Breast epithelium (tissue), 4 donors: Measurements from ENCODE around the gene TMEM214. TPM values are rescaled to one million over a fixed set of nuclear protein-coding genes. Genes with fewer than 3 reads are reported as not detected.

Experiments used
- DNase-seq, 2 donors: peaks; one replicate each; pipeline ENCODE4 v3.0.0-alpha.2; 2019; ENCODE audit warnings: low spot score in 2 of 2
- H3K27ac ChIP-seq, 2 donors: fragments of 200-600 bp; sonication (generic) in 1 of 2; one replicate each; pipeline ENCODE4 v1.5.1; 2016 to 2019; ENCODE audit warnings: mild to moderate bottlenecking in 1 of 2
- H3K27me3 ChIP-seq, 2 donors: fragments of 200-600 bp; sonication (generic) in 1 of 2; one replicate each; pipeline versions ENCODE4 v1.5.1 to v1.6.0; 2017 to 2019; ENCODE audit warnings: control low read depth in 1 of 2, mild to moderate bottlenecking in 1 of 2
- H3K36me3 ChIP-seq: fragments of 200-600 bp; one replicate; pipeline ENCODE4 v1.5.1; 2019
- H3K4me1 ChIP-seq, 2 donors: fragments of 200-600 bp; sonication (generic); one replicate each; pipeline ENCODE4 v1.5.1; 2016 to 2019; ENCODE audit warnings: control low read depth in 1 of 2
- H3K4me3 ChIP-seq, 3 donors: fragments of 200-600 bp; sonication (generic); 1 replicate in 2 of 3; 2 replicates in 1 of 3; pipeline ENCODE4 v1.5.1; 2016 to 2019; ENCODE audit warnings: mild to moderate bottlenecking in 3 of 3, moderate library complexity in 2 of 3
- H3K9me3 ChIP-seq, 2 donors: fragments of 200-600 bp; sonication (generic) in 1 of 2; one replicate each; pipeline ENCODE4 v1.5.1; 2016 to 2019; ENCODE audit warnings: control low read depth in 1 of 2
- POLR2A ChIP-seq: fragments of 450-650 bp; IDR thresholded peaks from one replicate; pipeline ENCODE4 v1.6.1; 2016; ENCODE audit warnings: antibody characterized with exemption, mild to moderate bottlenecking, moderate library complexity
- POLR2AphosphoS5 ChIP-seq, 3 donors: sonication (generic); formaldehyde crosslinking; IDR thresholded peaks; one replicate each; pipeline ENCODE4 v1.6.1; 2017; ENCODE audit warnings: antibody characterized with exemption in 3 of 3
- intact Hi-C: fragments of 100-400 bp; cut with DNase I; formaldehyde crosslinking; loops from one replicate; pipeline ENCODE4 v1.15.1; 2023; ENCODE audit warnings: low total_unique reads
- total RNA-seq, 3 donors: library from RNA; depleted of rRNA; stranded (reverse); fragments of >200 nt; gene quantifications; one replicate each; pipeline ENCODE4 v1.1.0, GENCODE V29; 2016
- TF ChIP-seq, protein P1 (sequence below), 3 donors: fragments of 450-650 bp; IDR thresholded peaks; one replicate each; pipeline ENCODE4 v1.5.1; 2016 to 2017; ENCODE audit warnings: antibody characterized with exemption in 3 of 3, mild to moderate bottlenecking in 3 of 3, moderate library complexity in 3 of 3

The TMEM214 gene
- total RNA-seq, 3 donors from 2014 or later: 41.1 to 56.0 (median 47.3) TPM

DNA sequence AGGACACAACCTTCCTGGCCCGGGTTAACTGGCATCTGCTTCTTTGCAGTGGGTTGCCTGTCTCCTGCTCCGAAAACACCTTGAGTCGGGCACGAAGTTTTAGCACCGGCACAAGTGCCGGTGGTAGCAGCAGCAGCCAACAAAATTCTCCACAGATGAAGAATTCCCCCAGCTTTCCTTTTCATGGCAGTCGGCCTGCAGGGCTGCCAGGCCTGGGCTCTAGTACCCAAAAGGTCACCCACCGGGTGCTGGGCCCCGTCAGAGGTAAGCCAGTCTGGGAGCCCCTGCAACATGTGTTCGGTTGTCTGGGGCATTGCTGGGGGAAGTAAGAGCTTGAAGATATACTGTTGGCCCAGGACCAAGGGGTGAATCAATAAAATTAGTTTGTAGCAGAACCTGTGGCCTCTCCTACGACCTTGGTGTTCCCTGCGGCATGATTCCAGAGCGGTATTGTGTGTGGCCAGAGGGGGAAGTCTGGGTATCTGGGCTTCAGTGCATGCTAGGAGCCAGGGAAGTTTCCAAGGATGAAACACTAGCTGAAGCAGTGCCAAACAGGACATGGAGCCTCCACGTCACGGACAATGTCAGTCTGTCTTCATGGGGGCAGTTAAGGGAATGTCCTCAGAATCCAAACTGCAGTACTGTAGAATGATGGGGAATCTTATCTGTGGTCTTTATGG lies 26.5 kb downstream of the TMEM214 start:
- intact Hi-C loops: no loop called here
- Histone ChIP-seq H3K9me3 (no peaks in the 10 kb centered on the region), H3K27ac (no peak overlapping the region), H3K4me1 (no peaks in the 10 kb centered on the region), H3K36me3 (no peaks in the 10 kb centered on the region), H3K4me3 (no peak overlapping the region), H3K27me3 (no peaks in the 10 kb centered on the region)
- no peak for DNase-seq
- TF ChIP-seq POLR2AphosphoS5 (IDR thresholded peaks at IDR 0.05): no peak
- TF ChIP-seq, protein P1, sequence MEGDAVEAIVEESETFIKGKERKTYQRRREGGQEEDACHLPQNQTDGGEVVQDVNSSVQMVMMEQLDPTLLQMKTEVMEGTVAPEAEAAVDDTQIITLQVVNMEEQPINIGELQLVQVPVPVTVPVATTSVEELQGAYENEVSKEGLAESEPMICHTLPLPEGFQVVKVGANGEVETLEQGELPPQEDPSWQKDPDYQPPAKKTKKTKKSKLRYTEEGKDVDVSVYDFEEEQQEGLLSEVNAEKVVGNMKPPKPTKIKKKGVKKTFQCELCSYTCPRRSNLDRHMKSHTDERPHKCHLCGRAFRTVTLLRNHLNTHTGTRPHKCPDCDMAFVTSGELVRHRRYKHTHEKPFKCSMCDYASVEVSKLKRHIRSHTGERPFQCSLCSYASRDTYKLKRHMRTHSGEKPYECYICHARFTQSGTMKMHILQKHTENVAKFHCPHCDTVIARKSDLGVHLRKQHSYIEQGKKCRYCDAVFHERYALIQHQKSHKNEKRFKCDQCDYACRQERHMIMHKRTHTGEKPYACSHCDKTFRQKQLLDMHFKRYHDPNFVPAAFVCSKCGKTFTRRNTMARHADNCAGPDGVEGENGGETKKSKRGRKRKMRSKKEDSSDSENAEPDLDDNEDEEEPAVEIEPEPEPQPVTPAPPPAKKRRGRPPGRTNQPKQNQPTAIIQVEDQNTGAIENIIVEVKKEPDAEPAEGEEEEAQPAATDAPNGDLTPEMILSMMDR (IDR thresholded peaks at IDR 0.05): no peak
- TF ChIP-seq POLR2A: no peak

DNA sequence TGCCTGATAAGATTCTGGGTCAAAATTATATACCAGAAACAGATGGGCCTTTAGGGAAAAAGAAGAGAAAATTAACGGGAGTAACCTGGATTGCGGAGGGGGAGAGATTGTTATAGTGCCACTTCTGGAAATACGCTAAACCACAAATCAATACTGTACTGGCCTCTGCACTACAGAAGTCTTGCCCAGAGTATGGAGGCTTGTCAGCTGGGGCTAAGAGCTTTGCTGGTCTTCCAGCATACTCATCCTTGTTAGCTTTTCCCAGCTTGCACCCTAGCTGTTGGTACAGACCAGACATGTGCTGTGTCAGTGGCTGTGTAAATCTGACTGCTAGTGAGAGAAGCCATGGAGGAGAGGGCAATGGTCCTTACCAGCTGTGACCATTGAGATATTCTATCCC lies 27.6 kb downstream of the TMEM214 start:
- DNase-seq: no peak
- Histone ChIP-seq H3K27me3 (no peaks in the 10 kb centered on the region), H3K4me1 (no peaks in the 10 kb centered on the region), H3K9me3 (no peaks in the 10 kb centered on the region), H3K4me3 (no peak overlapping the region), H3K36me3 (no peaks in the 10 kb centered on the region), H3K27ac (no peak overlapping the region)
- TF ChIP-seq POLR2AphosphoS5 (IDR thresholded peaks at IDR 0.05): no peak
- TF ChIP-seq POLR2A: no peak
- TF ChIP-seq, protein P1 (IDR thresholded peaks at IDR 0.05): no peak
- intact Hi-C loops: no loop called here

DNA sequence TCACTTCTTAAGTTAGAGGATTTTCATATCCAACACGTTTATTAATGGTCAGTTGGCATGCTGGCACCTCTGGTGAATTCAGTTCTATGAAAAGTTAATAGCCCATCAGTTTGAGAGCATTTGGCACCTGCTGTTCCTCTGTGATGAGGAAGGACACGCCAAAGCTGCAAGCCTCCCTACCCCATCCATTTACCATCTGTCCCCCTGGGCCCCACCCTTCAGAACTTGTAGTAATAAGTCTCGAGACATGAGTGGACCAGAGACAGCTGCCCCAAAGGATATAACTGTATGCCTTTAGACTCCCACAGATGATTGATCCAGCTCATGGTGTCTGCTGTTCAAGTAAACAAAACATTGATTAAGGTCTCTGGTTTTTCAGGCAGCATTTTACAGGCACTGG lies 32.4 kb downstream of the TMEM214 start:
- H3K4me1 ChIP-seq: peaks cover 4 to 7% of the 10 kb centered on the region in 2 donors
- no peaks in the 10 kb centered on the region for H3K36me3 ChIP-seq
- H3K27me3 ChIP-seq: no peaks in the 10 kb centered on the region
- intact Hi-C loops: no loop called here
- no peak for DNase-seq
- H3K9me3 ChIP-seq: no peaks in the 10 kb centered on the region
- no peak overlapping the region for H3K27ac ChIP-seq
- TF ChIP-seq, protein P1 (IDR thresholded peaks at IDR 0.05): no peak
- TF ChIP-seq POLR2AphosphoS5 (IDR thresholded peaks at IDR 0.05) (no peak), POLR2A (no peak)
- H3K4me3 ChIP-seq: no peak overlapping the region

DNA sequence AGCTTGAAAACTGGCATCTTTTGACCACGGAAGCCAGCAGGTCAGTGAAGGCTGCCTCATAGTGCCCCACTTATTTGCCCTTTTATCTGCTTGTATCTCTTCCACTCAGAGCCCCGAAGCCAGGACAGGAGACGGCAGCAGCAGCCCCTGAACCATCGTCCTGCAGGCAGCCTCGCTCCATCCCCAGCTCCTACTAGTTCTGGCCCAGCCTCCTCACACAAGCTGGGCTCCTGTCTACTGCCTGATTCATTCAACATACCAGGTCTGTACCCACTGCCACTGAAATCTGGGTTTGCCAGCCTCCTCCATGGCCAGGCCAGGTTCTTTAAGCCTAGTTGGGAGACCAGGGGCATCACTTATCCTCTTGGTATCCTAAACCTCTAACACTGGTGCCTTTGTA lies 34.6 kb downstream of the TMEM214 start:
- H3K4me3 ChIP-seq: no peak overlapping the region
- H3K27ac ChIP-seq: no peak overlapping the region
- peaks cover 9 to 11% of the 10 kb centered on the region in 2 donors for H3K4me1 ChIP-seq
- intact Hi-C loops: no loop called here
- no peaks in the 10 kb centered on the region for H3K9me3 ChIP-seq
- H3K36me3 ChIP-seq: no peaks in the 10 kb centered on the region
- DNase-seq: no peak
- H3K27me3 ChIP-seq: no peaks in the 10 kb centered on the region
- no peak for TF ChIP-seq POLR2A
- no peak for TF ChIP-seq POLR2AphosphoS5 (IDR thresholded peaks at IDR 0.05)
- TF ChIP-seq, protein P1 (IDR thresholded peaks at IDR 0.05): no peak

DNA sequence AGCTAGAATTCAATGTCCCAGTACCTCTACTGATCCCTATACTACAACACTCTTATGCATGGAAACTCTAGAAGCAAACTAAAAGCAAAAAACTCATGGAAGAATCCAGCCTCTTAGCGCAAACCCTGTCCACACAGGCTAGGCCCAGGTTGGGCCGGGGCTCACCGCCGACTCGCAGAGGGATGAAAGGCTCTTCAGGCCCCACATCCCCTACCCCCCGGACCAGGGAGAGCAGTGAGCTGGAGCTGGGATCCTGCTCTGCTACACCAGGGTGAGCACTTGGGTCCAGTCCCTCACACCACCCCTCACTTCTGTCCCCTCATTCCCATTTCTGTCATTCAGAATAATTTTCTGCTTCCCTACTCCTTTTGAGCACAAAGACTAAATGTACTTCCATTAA lies 36.7 kb downstream of the TMEM214 start:
- intact Hi-C loops: no loop called here
- TF ChIP-seq POLR2A (no peak), POLR2AphosphoS5 (IDR thresholded peaks at IDR 0.05) (no peak)
- TF ChIP-seq, protein P1 (IDR thresholded peaks at IDR 0.05): no peak
- peaks cover 9 to 11% of the 10 kb centered on the region in 2 donors for H3K4me1 ChIP-seq

More for the DNA sequence above, 36.7 kb downstream of the TMEM214 start:
- Histone ChIP-seq H3K36me3 (no peaks in the 10 kb centered on the region), H3K27ac (peak overlapping the region in 1 of 2 donors; percentile 44), H3K4me3 (no peak overlapping the region), H3K27me3 (no peaks in the 10 kb centered on the region), H3K9me3 (no peaks in the 10 kb centered on the region)
- no peak for DNase-seq
